Neural cell (in vitro differentiated cells): Measurements from ENCODE around the gene CLTCL1. TPM values are rescaled to one million over a fixed set of nuclear protein-coding genes. Genes with fewer than 3 reads are reported as not detected.

Source experiments
- H2AFZ ChIP-seq: fragments of 200-600, 300-800 bp; sonication (generic), shearing (Covaris generic); 2 replicates; pipeline ENCODE4 v1.6.0; 2014; ENCODE audit warnings: low read depth, mild to moderate bottlenecking, antibody characterized with exemption, low read length, moderate library complexity
- H3F3A ChIP-seq: fragments of 200-600 bp; shearing (Covaris generic); 2 replicates; pipeline ENCODE4 v1.6.1; 2016; ENCODE audit warnings: mild to moderate bottlenecking, moderate library complexity, mixed read lengths, antibody characterized with exemption, low read length; ENCODE audit not compliant: insufficient read depth, poor library complexity, severe bottlenecking
- H3K27ac ChIP-seq: fragments of 200-600, 300-800 bp; sonication (generic), shearing (Covaris generic); 2 replicates; pipeline ENCODE4 v1.5.1; 2014; ENCODE audit warnings: mild to moderate bottlenecking, low read length, moderate library complexity
- H3K27me3 ChIP-seq: fragments of 300-800, 200-600 bp; sonication (generic), shearing (Covaris generic); 2 replicates; pipeline ENCODE4 v1.6.0; 2014; ENCODE audit warnings: mild to moderate bottlenecking, low read depth, low read length, moderate library complexity; ENCODE audit not compliant: insufficient read depth
- H3K36me3 ChIP-seq: fragments of 300-800, 200-600 bp; sonication (generic), shearing (Covaris generic); 2 replicates; pipeline ENCODE4 v1.5.1; 2014; ENCODE audit warnings: mild to moderate bottlenecking, antibody characterized with exemption, low read length, moderate library complexity; ENCODE audit not compliant: insufficient read depth
- H3K4me2 ChIP-seq: fragments of 300-800, 200-600 bp; sonication (generic), shearing (Covaris generic); 2 replicates; pipeline ENCODE4 v1.6.0; 2014; ENCODE audit warnings: mild to moderate bottlenecking, low read length
- H3K4me3 ChIP-seq: fragments of 300-800, 200-600 bp; sonication (generic), shearing (Covaris generic); 2 replicates; pipeline ENCODE4 v1.5.1; 2014; ENCODE audit warnings: mild to moderate bottlenecking, low read length, moderate library complexity
- H3K79me2 ChIP-seq: fragments of 200-600 bp; shearing (Covaris generic); replicated peaks from 2 replicates; pipeline ENCODE4 v1.6.0; 2014; ENCODE audit warnings: mild to moderate bottlenecking, low read length, moderate library complexity; ENCODE audit not compliant: insufficient read depth
- H3K9ac ChIP-seq: fragments of 300-800, 200-600 bp; sonication (generic), shearing (Covaris generic); 2 replicates; pipeline ENCODE4 v1.6.1; 2016; ENCODE audit warnings: mild to moderate bottlenecking, low read length, mixed read lengths
- H3K9me2 ChIP-seq: fragments of 200-600 bp; shearing (Covaris generic); 2 replicates; pipeline ENCODE4 v1.6.1; 2016; ENCODE audit warnings: mild to moderate bottlenecking, low read length, mixed read lengths; ENCODE audit not compliant: insufficient read depth
- H3K9me3 ChIP-seq: fragments of 200-600, 300-800 bp; sonication (generic), shearing (Covaris generic); 2 replicates; pipeline ENCODE4 v1.6.1; 2016; ENCODE audit warnings: mild to moderate bottlenecking, mixed run types, low read length, moderate library complexity, mixed read lengths
- H4K20me1 ChIP-seq: fragments of 200-600 bp; shearing (Covaris generic); 2 replicates; pipeline ENCODE4 v1.6.1; 2016; ENCODE audit warnings: mild to moderate bottlenecking, mixed run types; ENCODE audit not compliant: insufficient read depth
- CTCF ChIP-seq: fragments of 450-650 bp; IDR thresholded peaks from 2 replicates; pipeline ENCODE4 v1.5.1; 2014; ENCODE audit warnings: antibody characterized with exemption, mild to moderate bottlenecking, moderate library complexity; ENCODE audit not compliant: poor library complexity, severe bottlenecking
- EP300 ChIP-seq: fragments of 450-650 bp; conservative IDR thresholded peaks from 2 replicates; pipeline ENCODE4 v1.6.1; 2014; ENCODE audit warnings: antibody characterized with exemption, mild to moderate bottlenecking, moderate library complexity; ENCODE audit not compliant: poor library complexity, severe bottlenecking
- EZH2 ChIP-seq: fragments of 200-600, 300-800 bp; shearing (Covaris generic), sonication (generic); IDR thresholded peaks from 2 replicates; pipeline ENCODE4 v1.6.1; 2014; ENCODE audit warnings: antibody characterized with exemption, low read length, borderline replicate concordance, mild to moderate bottlenecking; ENCODE audit not compliant: insufficient read depth, poor library complexity, severe bottlenecking
- MXI1 ChIP-seq: fragments of 450-650 bp; conservative IDR thresholded peaks from 2 replicates; pipeline ENCODE4 v1.6.1; 2014; ENCODE audit warnings: antibody characterized with exemption, mild to moderate bottlenecking; ENCODE audit not compliant: poor library complexity, severe bottlenecking
- POLR2AphosphoS5 ChIP-seq: IDR thresholded peaks from 2 replicates; pipeline ENCODE4 v1.6.1; 2012
- RAD21 ChIP-seq: fragments of 450-650 bp; conservative IDR thresholded peaks from 2 replicates; pipeline ENCODE4 v1.6.1; 2014; ENCODE audit warnings: antibody characterized with exemption, mild to moderate bottlenecking, moderate library complexity
- REST ChIP-seq: IDR thresholded peaks from 2 replicates; pipeline ENCODE4 v1.6.1; 2012; ENCODE audit warnings: borderline replicate concordance
- SMC3 ChIP-seq: fragments of 450-650 bp; conservative IDR thresholded peaks from 2 replicates; pipeline ENCODE4 v1.6.1; 2014; ENCODE audit warnings: antibody characterized with exemption, mild to moderate bottlenecking, moderate library complexity; ENCODE audit not compliant: poor library complexity
- TAF1 ChIP-seq: IDR thresholded peaks from 2 replicates; pipeline ENCODE4 v1.6.1; 2012; ENCODE audit warnings: low read depth
- polyA plus RNA-seq: library from polyadenylated mRNA; depleted of rRNA; stranded (reverse); fragments of >200 nt; gene quantifications from 2 replicates; pipeline ENCODE4 v1.2.3, GENCODE V29; 2014

The CLTCL1 gene
- polyA plus RNA-seq, 1 donor from 2014 or later, result 7.8 TPM

- H3K4me3 ChIP-seq, result no peak overlapping the region
- H3K27ac ChIP-seq, result no peak overlapping the region
- no peaks in the 10 kb centered on the region for H3K79me2 ChIP-seq
- no peak overlapping the region for H3K4me2 ChIP-seq
- no peaks in the 10 kb centered on the region for H3K9me3 ChIP-seq
- H2AFZ ChIP-seq, result no peak overlapping the region
- no peaks in the 10 kb centered on the region for H3K27me3 ChIP-seq
- no peak overlapping the region for H3K9ac ChIP-seq
- no peaks in the 10 kb centered on the region for H3K36me3 ChIP-seq
- TF ChIP-seq TAF1, result no peak
- TF ChIP-seq RAD21, result no peak
- TF ChIP-seq POLR2AphosphoS5, result no peak
- no peak for TF ChIP-seq MXI1
- no peak for TF ChIP-seq REST
- TF ChIP-seq CTCF, result no peak
- no peak for TF ChIP-seq EP300
- no peak for TF ChIP-seq EZH2
- no peak for TF ChIP-seq SMC3
- no peaks in the 10 kb centered on the region for H3K9me2 ChIP-seq
- H4K20me1 ChIP-seq, result no peaks in the 10 kb centered on the region
- H3F3A ChIP-seq, result no peaks in the 10 kb centered on the region
These were observed 89.4 kb downstream of the CLTCL1 start for GRCh38 chr22:19201869-19202798.

GRCh38 chr22:19201130-19201868, 90.2 kb downstream of the CLTCL1 start:
- Histone ChIP-seq H3K9ac (no peak overlapping the region), H3K9me2 (no peaks in the 10 kb centered on the region), H4K20me1 (no peaks in the 10 kb centered on the region), H3F3A (no peaks in the 10 kb centered on the region), H3K4me3 (no peak overlapping the region), H3K4me2 (no peak overlapping the region), H2AFZ (no peak overlapping the region), H3K79me2 (no peaks in the 10 kb centered on the region), H3K36me3 (no peaks in the 10 kb centered on the region), H3K27ac (no peak overlapping the region), H3K27me3 (no peaks in the 10 kb centered on the region), H3K9me3 (no peaks in the 10 kb centered on the region)
- TF ChIP-seq MXI1 (no peak), SMC3 (no peak), EP300 (no peak), CTCF (no peak), RAD21 (no peak), REST (no peak), POLR2AphosphoS5 (no peak), EZH2 (no peak), TAF1 (no peak)
